Activated B cell treated with CpG ODN at 0.5 μM for 24 hours (primary cell): ENCODE measurements around the gene SLC22A14. TPM values are rescaled to one million over a fixed set of nuclear protein-coding genes. Genes with fewer than 3 reads are reported as not detected.

Experiments used
- ATAC-seq: fragments of 200-7000 bp; cut with Tn5 transposase; one replicate; pipeline ENCODE4 v1.10.0; 2021; ENCODE audit warnings: low read depth, mild to moderate bottlenecking, moderate library complexity
- CTCF ChIA-PET: fragments of 350-600 bp; sonication (Branson Sonifier 250); formaldehyde crosslinking; loops from one replicate; lab custom pipeline; 2021; ENCODE audit warnings: antibody characterized with exemption; lab: Charles Lee
- POLR2A ChIA-PET: fragments of 350-600 bp; sonication (Branson Sonifier 250); formaldehyde crosslinking; loops from one replicate; lab custom pipeline; 2021; ENCODE audit warnings: antibody characterized with exemption; lab: Charles Lee
- DNase-seq: peaks from one replicate; pipeline ENCODE4 v3.0.0; 2022
- H3K27ac Mint-ChIP-seq: one replicate; pipeline ENCODE4 v1.8.0; 2020; ENCODE audit warnings: mixed read lengths
- H3K27me3 Mint-ChIP-seq: one replicate; pipeline ENCODE4 v1.8.0; 2021; ENCODE audit warnings: mixed read lengths
- H3K36me3 Mint-ChIP-seq: one replicate; pipeline ENCODE4 v1.8.0; 2021; ENCODE audit warnings: low read depth, mixed read lengths
- H3K4me1 Mint-ChIP-seq: one replicate; pipeline ENCODE4 v1.8.0; 2021; ENCODE audit warnings: mixed read lengths
- H3K4me3 Mint-ChIP-seq: one replicate; pipeline ENCODE4 v1.8.0; 2020; ENCODE audit warnings: mild to moderate bottlenecking, mixed read lengths
- H3K9me3 Mint-ChIP-seq: one replicate; pipeline ENCODE4 v1.8.0; 2020; ENCODE audit warnings: mixed read lengths
- intact Hi-C: fragments of 100-400 bp; cut with micrococcal nuclease; formaldehyde crosslinking; loops from one replicate; pipeline ENCODE4 v1.15.1; 2024
- total RNA-seq: library from RNA; stranded (reverse); gene quantifications from 2 replicates; pipeline ENCODE4 v1.2.3, GENCODE V29; 2022
- TF ChIP-seq, protein P1 (sequence below): fragments of 200-600 bp; IDR thresholded peaks from one replicate; pipeline ENCODE4 v1.8.0; 2022; ENCODE audit warnings: antibody characterized with exemption, mild to moderate bottlenecking

Gene SLC22A14
- total RNA-seq, 1 donor from 2014 or later, result 0.16 TPM

DNA sequence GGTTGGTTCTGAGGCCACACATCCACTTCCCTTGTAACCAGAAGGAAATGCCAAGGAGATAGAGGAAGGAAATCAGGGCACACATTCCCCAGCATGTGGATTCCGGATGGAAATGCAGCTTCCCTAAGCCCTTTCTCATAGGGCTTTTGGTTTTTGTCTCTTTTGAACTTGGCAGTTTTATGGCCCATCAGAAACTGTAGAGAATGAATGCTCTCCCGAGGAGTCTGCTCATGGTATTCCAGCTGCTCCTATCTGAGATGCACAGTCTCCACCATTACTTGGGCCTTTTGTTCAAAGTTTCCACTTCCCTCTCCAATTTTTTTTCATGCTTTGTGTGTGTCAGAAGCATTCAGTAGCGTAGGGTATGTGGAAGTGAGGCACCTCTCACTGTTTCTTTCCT lies 85.7 kb downstream of the SLC22A14 start:
- TF ChIP-seq, protein P1, sequence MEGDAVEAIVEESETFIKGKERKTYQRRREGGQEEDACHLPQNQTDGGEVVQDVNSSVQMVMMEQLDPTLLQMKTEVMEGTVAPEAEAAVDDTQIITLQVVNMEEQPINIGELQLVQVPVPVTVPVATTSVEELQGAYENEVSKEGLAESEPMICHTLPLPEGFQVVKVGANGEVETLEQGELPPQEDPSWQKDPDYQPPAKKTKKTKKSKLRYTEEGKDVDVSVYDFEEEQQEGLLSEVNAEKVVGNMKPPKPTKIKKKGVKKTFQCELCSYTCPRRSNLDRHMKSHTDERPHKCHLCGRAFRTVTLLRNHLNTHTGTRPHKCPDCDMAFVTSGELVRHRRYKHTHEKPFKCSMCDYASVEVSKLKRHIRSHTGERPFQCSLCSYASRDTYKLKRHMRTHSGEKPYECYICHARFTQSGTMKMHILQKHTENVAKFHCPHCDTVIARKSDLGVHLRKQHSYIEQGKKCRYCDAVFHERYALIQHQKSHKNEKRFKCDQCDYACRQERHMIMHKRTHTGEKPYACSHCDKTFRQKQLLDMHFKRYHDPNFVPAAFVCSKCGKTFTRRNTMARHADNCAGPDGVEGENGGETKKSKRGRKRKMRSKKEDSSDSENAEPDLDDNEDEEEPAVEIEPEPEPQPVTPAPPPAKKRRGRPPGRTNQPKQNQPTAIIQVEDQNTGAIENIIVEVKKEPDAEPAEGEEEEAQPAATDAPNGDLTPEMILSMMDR, result no peak
- no peaks in the 10 kb centered on the region for H3K9me3 Mint-ChIP-seq

More for the DNA sequence above, 85.7 kb downstream of the SLC22A14 start:
- POLR2A ChIA-PET, result no interaction called here
- no peak for DNase-seq
- Mint-ChIP-seq H3K4me3 (no peak overlapping the region), H3K27ac (no peak overlapping the region), H3K36me3 (no peaks in the 10 kb centered on the region), H3K27me3 (no peaks in the 10 kb centered on the region), H3K4me1 (no peaks in the 10 kb centered on the region)
- no peak for ATAC-seq
- CTCF ChIA-PET, result no interaction called here
- intact Hi-C loops, result no loop called here

Other genes starting within 250 kb of the SLC22A14 start
- gene DLEC1, start 243.1 kb upstream of the SLC22A14 start, total RNA-seq, result 0.10 and 0.11 TPM in 2 replicates
- gene ACAA1, start 145.2 kb upstream of the SLC22A14 start, total RNA-seq, result 78.1 and 79.6 TPM in 2 replicates
- 60.1 and 62.7 TPM in 2 replicates for gene MYD88, start 143.6 kb upstream of the SLC22A14 start, total RNA-seq
- gene OXSR1, start 116.8 kb upstream of the SLC22A14 start, total RNA-seq, result 34.8 and 40.2 TPM in 2 replicates
- gene SLC22A13, start 16.5 kb upstream of the SLC22A14 start, total RNA-seq, result 0.20 and 0.51 TPM in 2 replicates
- 1.3 and 1.8 TPM in 2 replicates for gene XYLB, start 64.5 kb downstream of the SLC22A14 start, total RNA-seq
- gene ACVR2B, start 171.6 kb downstream of the SLC22A14 start, total RNA-seq, result 1.4 TPM in 2 replicates
- gene EXOG, start 214.0 kb downstream of the SLC22A14 start, total RNA-seq, result 26.8 and 32.3 TPM in 2 replicates